Measurements from ENCODE around the gene GLMP.
"Not testable (repeated sequence)": the region's sequence is repeated elsewhere in the genome, so short reads cannot be mapped to it uniquely, and the experiment has no call there.

Gene GLMP

GRCh38 chr1:156295391-156295947, at the start of gene GLMP:
Gene GLMP, minus strand, starts transcription at chr1:156295679. Its CDS starts 34 bp downstream, at chr1:156295645.
- Histone ChIP-seq H4K20me1 (peaks cover 0 to 7% (median 0%) of the 10 kb centered on the region in 11 experiments; a peak in 2 of 22 replicates), H3K4me2 (peak within 1 kb of the TSS in 2 of 11 experiments; percentile 24 to 26; a peak in 1 of 22 replicates), H3K36me3 (peaks cover 4 to 32% (median 10%) of the 10 kb centered on the region in 11 experiments; a peak in 15 of 22 replicates), H3K4me3 (no peak within 1 kb of the TSS), H3K9me3 (replicated peaks in 1 of 11) (no peaks in the 10 kb centered on the region), H3K27me3 (no peaks in the 10 kb centered on the region), H3K27ac (no peak within 1 kb of the TSS), H3K4me1 (peaks cover 0 to 9% (median 0%) of the 10 kb centered on the region in 10 experiments; a peak in 5 of 20 replicates), H3K9ac (no peak within 1 kb of the TSS)
- no peak for TF ChIP-seq Cebpa-rat (IDR thresholded peaks at IDR 0.05)

- no peak overlapping the region for H3K27ac ChIP-seq
- no peak for TF ChIP-seq Cebpa-rat (IDR thresholded peaks at IDR 0.05)
Measured at GRCh38 chr1:156344409-156344808, 48.9 kb upstream of the GLMP start.

GRCh38 chr1:156342166-156342955, 46.9 kb upstream of the GLMP start:
- Histone ChIP-seq H3K9ac (no peak overlapping the region), H3K4me1 (no peaks in the 10 kb centered on the region; a peak in 2 of 20 replicates), H3K27me3 (no peaks in the 10 kb centered on the region), H3K4me2 (no peak overlapping the region), H4K20me1 (peaks cover 0 to 2% (median 0%) of the 10 kb centered on the region in 11 experiments; a peak in 6 of 22 replicates), H3K27ac (no peak overlapping the region), H3K36me3 (no peaks in the 10 kb centered on the region; a peak in 1 of 22 replicates), H3K4me3 (no peak overlapping the region), H3K9me3 (replicated peaks in 1 of 11) (no peaks in the 10 kb centered on the region)
- no peak for TF ChIP-seq Cebpa-rat (IDR thresholded peaks at IDR 0.05)

More at GRCh38 chr1:156344409-156344808, 48.9 kb upstream of the GLMP start:
- no peaks in the 10 kb centered on the region for H4K20me1 ChIP-seq
- H3K4me1 ChIP-seq = no peaks in the 10 kb centered on the region; a peak in 1 of 20 replicates
- no peaks in the 10 kb centered on the region for H3K27me3 ChIP-seq
- no peak overlapping the region for H3K4me2 ChIP-seq
- H3K4me3 ChIP-seq = no peak overlapping the region
- H3K9me3 ChIP-seq (replicated peaks in 1 of 11) = no peaks in the 10 kb centered on the region
- H3K36me3 ChIP-seq = no peaks in the 10 kb centered on the region
- H3K9ac ChIP-seq = no peak overlapping the region

- no peak for TF ChIP-seq Cebpa-rat (IDR thresholded peaks at IDR 0.05)
- Histone ChIP-seq H3K9me3 (replicated peaks in 1 of 11) (no peaks in the 10 kb centered on the region), H3K9ac (peak within 1 kb of the TSS; percentile 82 to 93 (median 88)), H3K27ac (peak within 1 kb of the TSS; percentile 13 to 92 (median 83); a peak in 21 of 22 replicates), H4K20me1 (peaks cover 26 to 41% (median 39%) of the 10 kb centered on the region in 11 experiments; a peak in 21 of 22 replicates), H3K4me1 (peaks cover 18 to 26% (median 24%) of the 10 kb centered on the region in 10 experiments), H3K4me2 (peak within 1 kb of the TSS; percentile 89 to 98 (median 95)), H3K27me3 (no peaks in the 10 kb centered on the region), H3K4me3 (peak within 1 kb of the TSS; percentile 68 to 98 (median 89)), H3K36me3 (peaks cover 25 to 40% (median 34%) of the 10 kb centered on the region in 11 experiments)
Measured at GRCh38 chr1:156338180-156338976, 42.9 kb upstream of the GLMP start, which contains the start of the genes CCT3 and TSACC. Gene CCT3, minus strand, starts transcription at chr1:156338292. Its CDS starts 108 bp downstream, at chr1:156338184. Gene TSACC, plus strand, starts transcription at chr1:156338526. Its CDS starts 1,232 bp downstream, at chr1:156339758.

GRCh38 chr1:156337888-156338179, 42.4 kb upstream of the GLMP start:
- no peak for TF ChIP-seq Cebpa-rat (IDR thresholded peaks at IDR 0.05)
- H3K4me1 ChIP-seq = peaks cover 18 to 26% (median 24%) of the 10 kb centered on the region in 10 experiments

GRCh38 chr1:156337052-156337887, 41.8 kb upstream of the GLMP start:
- Histone ChIP-seq H3K4me2 (peak overlapping the region; percentile 89 to 98 (median 95)), H3K9me3 (replicated peaks in 1 of 11) (no peaks in the 10 kb centered on the region), H3K27me3 (no peaks in the 10 kb centered on the region), H3K27ac (peak overlapping the region; percentile 13 to 92 (median 83); a peak in 21 of 22 replicates), H3K4me3 (peak overlapping the region; percentile 68 to 98 (median 89)), H3K9ac (peak overlapping the region; percentile 82 to 93 (median 88)), H3K36me3 (peaks cover 36 to 51% (median 45%) of the 10 kb centered on the region in 11 experiments), H3K4me1 (peaks cover 18 to 26% (median 24%) of the 10 kb centered on the region in 10 experiments), H4K20me1 (peaks cover 26 to 51% (median 49%) of the 10 kb centered on the region in 11 experiments; a peak in 21 of 22 replicates)
- no peak for TF ChIP-seq Cebpa-rat (IDR thresholded peaks at IDR 0.05)

More at GRCh38 chr1:156337888-156338179, 42.4 kb upstream of the GLMP start:
- H3K4me3 ChIP-seq = peak overlapping the region; percentile 68 to 98 (median 89)
- peaks cover 31 to 45% (median 39%) of the 10 kb centered on the region in 11 experiments for H3K36me3 ChIP-seq
- H4K20me1 ChIP-seq = peaks cover 26 to 46% (median 44%) of the 10 kb centered on the region in 11 experiments; a peak in 21 of 22 replicates
- H3K4me2 ChIP-seq = peak overlapping the region; percentile 89 to 98 (median 95)
- peak overlapping the region; percentile 82 to 93 (median 88) for H3K9ac ChIP-seq
- H3K27ac ChIP-seq = peak overlapping the region; percentile 13 to 92 (median 83); a peak in 21 of 22 replicates
- H3K9me3 ChIP-seq (replicated peaks in 1 of 11) = no peaks in the 10 kb centered on the region
- no peaks in the 10 kb centered on the region for H3K27me3 ChIP-seq

- Histone ChIP-seq H3K4me3 (peak overlapping the region; percentile 68 to 98 (median 89)), H4K20me1 (peaks cover 26 to 62% (median 58%) of the 10 kb centered on the region in 11 experiments; a peak in 21 of 22 replicates), H3K4me1 (peaks cover 18 to 26% (median 24%) of the 10 kb centered on the region in 10 experiments), H3K9ac (peak overlapping the region; percentile 82 to 93 (median 88); a peak in 21 of 22 replicates), H3K4me2 (peak overlapping the region; percentile 89 to 98 (median 95)), H3K27ac (no peak overlapping the region), H3K36me3 (peaks cover 46 to 61% (median 55%) of the 10 kb centered on the region in 11 experiments), H3K9me3 (replicated peaks in 1 of 11) (no peaks in the 10 kb centered on the region), H3K27me3 (no peaks in the 10 kb centered on the region)
- TF ChIP-seq Cebpa-rat (IDR thresholded peaks at IDR 0.05) = no peak
Measured at GRCh38 chr1:156336242-156336641, 40.8 kb upstream of the GLMP start.

- not testable (repeated sequence) for H3K4me3 ChIP-seq; H3K9ac ChIP-seq; H3K9me3 ChIP-seq (replicated peaks in 1 of 11); H3K27ac ChIP-seq; H3K4me2 ChIP-seq; H3K27me3 ChIP-seq; H3K4me1 ChIP-seq
- Histone ChIP-seq H4K20me1 (peaks cover 7 to 91% (median 84%) of the 10 kb centered on the region in 11 experiments; a peak in 20 of 22 replicates), H3K36me3 (peaks cover 89 to 96% (median 90%) of the 10 kb centered on the region in 11 experiments)
Measured at GRCh38 chr1:156323179-156323578, 27.7 kb upstream of the GLMP start.

Measured in BLaER1 treated with 17β-estradiol and CSF1 and Interleukin-3, amounts not matched to agents 10 nM and 100 nM (cell line).